K562 (cell line): ENCODE data around the gene ATG10.

Experiments used
- USF2 ChIP-seq: sonication (generic); formaldehyde crosslinking; IDR thresholded peaks from 2 replicates; pipeline ENCODE4 v1.5.0; 2020; ENCODE audit warnings: missing genetic modification reagents
- YY1 ChIP-seq, 3 experiments: IDR thresholded peaks; 2 replicates each; pipeline ENCODE4 v1.6.1; 2011; ENCODE audit warnings: low read length in 2 of 3, mild to moderate bottlenecking in 2 of 3, moderate library complexity in 2 of 3, borderline replicate concordance in 1 of 3, control low read depth in 1 of 3, low read depth in 1 of 3; ENCODE audit not compliant: insufficient read depth in 3 of 3, insufficient replicate concordance in 2 of 3, control insufficient read depth in 1 of 3, insufficient read length in 1 of 3; ENCODE audit errors: extremely low read depth in 1 of 3

DNA sequence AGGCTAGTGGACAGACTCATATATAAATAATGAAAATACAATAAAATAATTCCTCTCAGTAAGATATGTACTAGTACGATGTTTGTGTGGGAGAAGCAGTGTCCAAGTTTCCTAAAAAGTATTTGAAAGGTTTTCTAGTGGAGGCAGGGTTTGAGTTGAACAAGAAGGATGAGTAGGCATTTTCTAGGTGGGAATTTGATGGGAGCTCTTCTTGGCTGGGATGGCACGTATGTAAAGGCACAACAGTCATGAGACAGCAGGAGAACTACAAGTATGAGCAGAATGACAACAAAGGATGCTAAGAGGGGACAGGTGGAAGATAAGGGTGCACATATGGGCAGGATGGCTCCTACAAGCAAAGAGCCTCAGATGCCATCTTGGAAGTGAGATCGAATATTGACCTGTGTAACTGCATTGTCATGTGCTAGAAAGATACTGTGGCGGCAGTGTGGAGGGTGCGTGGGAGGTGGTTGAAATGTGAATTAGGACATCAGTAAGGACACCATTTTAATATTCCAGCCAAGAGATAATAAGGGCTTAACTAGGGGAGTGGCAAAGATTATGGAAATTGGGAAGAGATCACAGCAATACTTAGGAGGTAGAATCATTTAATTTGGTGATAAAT is 170.5 kb downstream of the ATG10 start:
- no peak for TF ChIP-seq USF2 (CRISPR knock-in tag)
- TF ChIP-seq YY1 (IDR thresholded peaks at IDR 0.05; ENCODE audit: borderline replicate concordance in 1 of 3, control insufficient read depth in 1 of 3, extremely low read depth in 1 of 3, insufficient read depth in 3 of 3, insufficient read length in 1 of 3, insufficient replicate concordance in 2 of 3, low read depth in 1 of 3, low read length in 2 of 3), result no peak
